GM18519 (cell line): ENCODE measurements around the gene TMEM232.
A peak's percentile ranks its signal among the peaks of the same experiment; 100 is the strongest.
"Not testable (repeated sequence)": the region's sequence is repeated elsewhere in the genome, so short reads cannot be mapped to it uniquely, and the experiment has no call there.

Experiments used
- ATAC-seq: cut with Tn5 transposase; IDR thresholded peaks from one replicate; pipeline ENCODE4 v1.9.1; 2021; ENCODE audit warnings: mild to moderate bottlenecking, moderate library complexity; ENCODE audit not compliant: unreplicated experiment, low FRiP score

TMEM232 gene

GRCh38 chr5:110716247-110717245, 9.9 kb downstream of the TMEM232 start:
- peak; percentile 52 for ATAC-seq

DNA sequence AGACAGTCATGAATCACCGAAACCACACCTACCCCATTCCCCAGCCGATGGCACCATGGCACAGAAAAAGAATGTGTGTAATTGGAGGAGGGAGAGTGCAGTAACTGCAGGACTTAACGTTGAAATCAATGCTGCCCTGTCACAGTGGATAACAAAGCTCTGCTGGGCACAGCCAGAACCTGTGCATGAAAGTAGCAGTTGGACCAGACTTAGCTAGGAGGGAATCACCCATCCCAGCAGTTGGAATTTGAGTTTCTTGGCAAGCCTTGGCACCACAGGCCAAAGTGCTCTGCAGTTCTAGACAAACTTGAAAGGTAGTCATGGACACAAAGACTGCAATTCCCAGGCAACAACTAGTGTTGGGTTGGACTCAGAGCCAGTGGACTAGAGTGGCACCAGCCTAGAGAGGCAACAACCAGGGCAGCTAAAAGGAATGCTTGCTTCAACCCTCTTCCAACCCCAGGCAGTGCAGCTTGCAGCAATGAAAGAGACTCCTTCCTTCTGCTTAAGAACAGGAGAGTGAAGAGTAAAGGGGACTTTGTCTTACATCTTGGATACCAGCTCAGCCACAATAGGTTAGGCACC, 19.1 kb downstream of the TMEM232 start:
- no peak for ATAC-seq

- no peak for ATAC-seq
Measured at GRCh38 chr5:110705349-110705748, 21.1 kb downstream of the TMEM232 start.

GRCh38 chr5:110703481-110703880, 23.0 kb downstream of the TMEM232 start:
- ATAC-seq = no peak

DNA sequence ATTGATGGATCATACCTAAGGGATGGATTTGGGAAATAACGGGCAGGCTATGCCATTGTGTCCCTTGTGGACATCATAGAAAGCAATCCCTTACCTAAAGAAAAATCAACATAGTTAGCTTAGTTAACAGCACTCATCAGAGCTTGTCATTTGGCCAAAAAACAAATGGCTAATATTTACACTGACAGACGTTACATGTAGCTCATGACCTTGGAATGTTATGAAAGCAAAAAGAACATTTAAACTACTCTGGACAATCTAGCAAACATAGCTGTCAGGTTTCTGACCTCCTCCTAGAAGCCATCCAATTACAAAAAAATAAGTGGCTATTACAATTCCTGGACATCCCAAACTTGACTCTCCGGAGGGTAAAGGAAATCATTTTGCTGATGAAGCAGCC, 23.8 kb downstream of the TMEM232 start:
- no peak for ATAC-seq

- ATAC-seq = no peak
Measured at GRCh38 chr5:110702300-110702699, 24.2 kb downstream of the TMEM232 start.

DNA sequence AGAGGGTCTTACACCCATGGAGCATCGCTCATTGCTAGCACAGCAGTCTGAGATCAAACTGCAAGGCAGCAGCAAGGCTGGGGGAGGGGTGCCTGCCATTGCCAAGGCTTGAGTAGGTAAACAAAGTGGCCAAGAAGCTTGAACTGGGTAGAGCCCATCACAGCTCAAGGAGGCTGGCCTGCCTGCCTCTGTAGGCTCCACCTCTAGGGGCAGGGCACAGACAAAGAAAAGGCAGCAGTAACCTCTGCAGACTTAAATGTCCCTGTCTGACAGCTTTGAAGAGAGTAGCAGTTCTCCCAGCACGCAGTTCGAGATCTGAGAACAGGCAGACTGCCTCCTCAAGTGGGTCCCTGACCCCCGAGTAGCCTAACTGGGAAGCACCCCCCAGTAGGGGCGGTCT, 33.8 kb downstream of the TMEM232 start:
- not testable (repeated sequence) for ATAC-seq

GRCh38 chr5:110690587-110690986, 35.9 kb downstream of the TMEM232 start:
- not testable (repeated sequence) for ATAC-seq

- ATAC-seq = peak; percentile 73
Measured at GRCh38 chr5:110687485-110687884, 39.0 kb downstream of the TMEM232 start.

GRCh38 chr5:110686270-110686669, 40.2 kb downstream of the TMEM232 start:
- ATAC-seq = no peak

- ATAC-seq = no peak
Measured at GRCh38 chr5:110681953-110682352, 44.5 kb downstream of the TMEM232 start.

DNA sequence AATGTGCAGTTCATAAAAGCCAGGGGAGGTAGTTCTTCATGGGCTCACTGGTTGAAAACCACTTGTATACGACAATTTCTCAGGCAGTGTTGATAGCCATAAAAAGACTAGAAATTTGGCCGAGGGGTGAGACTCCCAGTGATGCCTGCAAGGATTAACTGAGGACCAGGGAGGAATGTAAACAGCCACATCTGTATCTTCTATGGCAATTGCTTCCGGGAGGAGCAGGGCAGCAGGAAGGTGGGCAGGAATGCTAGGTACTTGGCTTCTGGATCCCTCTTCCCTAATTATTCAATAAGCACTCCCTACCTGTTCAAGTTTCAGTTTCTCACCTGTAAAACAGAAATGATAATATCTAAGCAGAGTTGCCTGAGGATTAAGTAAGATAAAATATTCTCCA, 45.4 kb downstream of the TMEM232 start:
- ATAC-seq = no peak

- not testable (repeated sequence) for ATAC-seq
Measured at GRCh38 chr5:110676554-110676953, 49.9 kb downstream of the TMEM232 start.

DNA sequence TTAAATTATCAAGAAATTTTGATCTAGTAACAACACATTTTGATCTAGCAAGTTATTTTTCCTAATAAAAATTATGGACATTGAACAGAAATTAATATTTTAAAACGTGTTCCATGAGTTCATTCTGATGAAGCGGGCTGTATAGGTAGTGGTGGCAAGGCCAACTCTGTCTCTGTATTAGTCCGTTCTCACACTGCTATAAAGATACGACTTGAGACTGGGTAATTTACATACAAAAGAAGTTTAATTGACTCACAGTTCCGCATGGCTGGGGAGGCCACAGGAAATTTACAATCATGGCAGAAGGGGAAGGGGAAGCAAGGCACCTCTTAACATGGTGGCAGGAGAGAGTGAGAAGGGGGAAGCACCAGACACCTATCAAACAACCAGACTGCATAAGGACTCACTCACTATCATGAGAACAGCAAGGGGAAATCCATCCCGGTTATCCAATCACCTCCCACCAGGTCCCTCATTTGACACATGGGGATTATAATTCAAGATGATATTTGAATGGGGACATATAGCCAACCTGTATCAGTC, 61.2 kb downstream of the TMEM232 start:
- peak; percentile 49 for ATAC-seq

DNA sequence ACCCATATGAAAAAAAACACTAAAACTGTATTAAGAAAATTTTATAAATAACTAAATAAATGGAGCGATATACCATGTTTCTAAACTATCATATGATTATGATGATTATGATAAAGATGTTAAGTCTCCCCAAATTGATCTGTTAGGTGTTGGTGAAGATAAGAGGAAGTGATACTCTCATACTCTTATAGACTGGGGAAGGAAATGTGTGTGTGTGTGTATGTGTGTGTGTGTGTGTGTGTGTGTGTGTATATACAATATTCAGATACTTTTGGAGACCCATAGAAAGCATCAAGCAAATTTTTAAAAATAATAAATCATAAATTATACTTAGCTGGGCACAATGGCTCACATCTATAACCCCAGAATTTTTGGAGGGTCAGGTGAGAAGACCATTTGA, 62.9 kb downstream of the TMEM232 start:
- ATAC-seq = peak; percentile 74

DNA sequence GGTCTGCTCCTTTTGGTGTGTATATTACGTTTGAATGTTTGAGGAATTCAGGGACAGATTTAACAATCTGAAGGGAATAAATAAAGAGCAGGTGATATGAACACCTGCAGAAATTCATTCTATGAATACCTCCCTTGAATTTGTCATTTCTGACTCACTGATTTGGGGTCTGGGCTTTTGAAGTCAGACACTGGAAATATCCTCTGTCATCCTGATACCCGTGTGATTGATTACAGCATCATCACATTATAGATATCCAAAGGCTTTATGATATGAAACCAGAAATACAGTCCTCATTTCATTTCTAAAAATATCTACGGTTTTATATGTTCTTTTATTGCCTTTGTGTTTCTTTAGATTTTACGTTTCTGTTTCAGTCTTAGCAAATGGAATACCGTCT, 68.5 kb downstream of the TMEM232 start:
- no peak for ATAC-seq

DNA sequence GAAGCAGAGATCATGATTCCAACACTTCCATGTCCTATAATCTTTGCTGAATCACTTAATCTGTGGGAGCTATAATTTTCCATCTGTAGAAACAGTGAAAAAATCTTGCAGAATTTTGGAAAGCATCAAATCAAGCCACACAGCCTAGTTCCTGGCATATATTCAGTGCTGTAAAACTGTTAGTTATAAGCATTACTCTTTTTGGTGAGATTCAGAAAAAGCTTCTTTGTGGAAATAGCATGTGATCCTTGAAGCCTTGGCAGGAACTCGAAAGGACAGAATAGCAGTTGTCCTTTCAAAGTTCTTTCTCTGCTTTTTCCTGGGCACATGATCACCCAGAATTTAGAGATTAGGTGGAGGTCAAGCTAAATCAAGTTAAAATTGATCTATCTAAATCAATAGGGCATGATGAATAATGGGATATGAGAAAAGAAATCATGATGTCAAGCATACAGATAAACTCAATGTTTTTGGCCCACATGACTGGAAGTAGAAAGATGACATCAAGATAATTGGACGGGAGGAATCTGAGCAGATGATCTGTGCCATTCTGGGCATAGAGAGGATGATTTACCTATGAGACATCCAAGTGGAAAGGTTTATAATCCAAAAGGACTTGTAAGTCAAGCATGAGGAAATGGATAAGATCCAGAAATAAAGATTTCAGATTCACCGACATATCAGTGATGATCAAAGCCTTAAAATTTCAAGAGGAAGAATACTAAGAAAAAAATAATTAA, 73.1 kb downstream of the TMEM232 start:
- ATAC-seq = no peak

GRCh38 chr5:110651507-110651906, 75.0 kb downstream of the TMEM232 start:
- ATAC-seq = no peak

- ATAC-seq = no peak
Measured at GRCh38 chr5:110644357-110644756, 82.1 kb downstream of the TMEM232 start.

DNA sequence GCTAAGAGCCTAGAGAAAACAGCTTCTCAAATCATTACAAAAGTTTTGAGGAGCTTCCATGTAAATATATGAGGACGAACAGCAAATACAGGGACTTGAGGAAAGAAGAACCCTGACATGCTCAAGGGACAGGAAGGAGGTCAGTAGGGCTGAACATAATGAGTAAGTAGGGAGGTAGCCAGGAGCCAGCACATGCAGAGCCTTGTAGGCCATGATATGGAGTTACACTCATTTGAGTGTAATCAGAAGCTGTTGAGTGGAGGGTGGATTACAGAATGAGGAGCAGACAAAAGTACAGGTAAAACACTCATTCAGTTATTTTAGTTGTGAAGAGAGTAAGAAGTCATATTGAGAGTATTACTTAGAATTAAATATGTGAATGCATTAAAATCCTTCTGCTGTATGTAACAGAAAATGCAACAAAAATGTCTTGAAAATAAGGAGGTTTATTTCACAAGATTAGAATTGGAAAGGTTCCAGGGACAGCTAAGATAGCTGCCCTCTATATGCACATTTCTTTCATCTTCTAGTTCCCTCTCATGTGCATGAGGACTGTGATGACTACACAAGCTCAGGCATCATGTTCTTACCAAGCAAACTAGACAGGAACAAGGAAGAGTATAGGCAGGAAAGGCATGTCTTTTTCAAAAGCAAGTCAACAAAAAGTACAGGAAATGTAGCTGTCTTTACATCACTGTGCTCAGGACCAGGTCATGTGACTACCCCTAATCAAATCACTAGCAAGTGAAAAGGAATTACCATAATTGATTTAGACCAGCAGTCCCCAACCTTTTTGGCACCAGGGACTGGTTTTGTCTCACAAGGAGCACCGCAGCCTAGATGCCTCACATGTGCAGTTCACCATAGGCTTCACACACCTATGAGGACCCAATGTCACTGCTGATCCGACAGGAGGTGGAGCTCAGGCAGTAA, 87.2 kb downstream of the TMEM232 start:
- no peak for ATAC-seq
